T47D (cell line): Measurements from ENCODE around the gene NUP85.
"Not testable (repeated sequence)": the region's sequence is repeated elsewhere in the genome, so short reads cannot be mapped to it uniquely, and the experiment has no call there.

Experiments used
- DNase-seq, 2 experiments: peaks; one replicate each; pipeline versions ENCODE4 v3.0.0 to v3.0.0-alpha.2; 2011 to 2012; ENCODE audit warnings: low read depth in 1 of 2, low spot score in 1 of 2
- JUND ChIP-seq: IDR thresholded peaks from 2 replicates; pipeline ENCODE4 v1.6.1; 2012; ENCODE audit warnings: low read depth
- in situ Hi-C: cut with HindIII; loops from 2 replicates; pipeline ENCODE4 v1.10.0; 2016; ENCODE audit warnings: low sequenced_read_pairs, low pct_unique_long_range_greater_than_20kb

NUP85 gene

GRCh38 chr17:75181608-75182318 is 23.7 kb upstream of the NUP85 start:
- in situ Hi-C loops = no loop called here
- TF ChIP-seq JUND = no peak
- DNase-seq = peak in 1 of 2 experiments; percentile 49

- no peak for TF ChIP-seq JUND
- DNase-seq = no peak
- in situ Hi-C loops = no loop called here
Observed at GRCh38 chr17:75182319-75182568, 23.2 kb upstream of the NUP85 start.

- in situ Hi-C loops = no loop called here
- DNase-seq = peak; percentile 95 to 98
- TF ChIP-seq JUND = no peak
Observed at GRCh38 chr17:75182569-75183436, 22.7 kb upstream of the NUP85 start, which contains the start of gene SUMO2. TSS of gene SUMO2 (minus strand) at chr17:75182959. CDS start at chr17:75182834, 125 bp downstream.

GRCh38 chr17:75183999-75184884 is 21.2 kb upstream of the NUP85 start:
- TF ChIP-seq JUND = no peak
- no peak for DNase-seq
- in situ Hi-C loops = no loop called here

- no peak for TF ChIP-seq JUND
- DNase-seq = no peak
- in situ Hi-C loops = no loop called here
Observed at GRCh38 chr17:75188614-75189013, 16.9 kb upstream of the NUP85 start.

GRCh38 chr17:75191584-75191983 is 13.9 kb upstream of the NUP85 start:
- TF ChIP-seq JUND = no peak
- in situ Hi-C loops = no loop called here
- no peak for DNase-seq

GRCh38 chr17:75194879-75195278 is 10.6 kb upstream of the NUP85 start:
- DNase-seq = no peak

GRCh38 chr17:75199886-75200618 is 5.4 kb upstream of the NUP85 start:
- DNase-seq = no peak
- in situ Hi-C loops = no loop called here
- TF ChIP-seq JUND = no peak

More at GRCh38 chr17:75194879-75195278, 10.6 kb upstream of the NUP85 start:
- in situ Hi-C loops = no loop called here
- no peak for TF ChIP-seq JUND

- in situ Hi-C loops = no loop called here
- TF ChIP-seq JUND = no peak
- no peak for DNase-seq
Observed at GRCh38 chr17:75205793-75206163, 299 bp downstream of the NUP85 start.

- in situ Hi-C loops = not testable (repeated sequence)
Observed at GRCh38 chr17:75207050-75207407, 1.6 kb downstream of the NUP85 start.

GRCh38 chr17:75207760-75208159 is 2.3 kb downstream of the NUP85 start:
- TF ChIP-seq JUND = no peak
- in situ Hi-C loops = no loop called here
- DNase-seq = no peak

More at GRCh38 chr17:75207050-75207407, 1.6 kb downstream of the NUP85 start:
- not testable (repeated sequence) for DNase-seq

- TF ChIP-seq JUND = no peak
- DNase-seq = no peak
- in situ Hi-C loops = no loop called here
Observed at GRCh38 chr17:75208161-75208560, 2.7 kb downstream of the NUP85 start.
